G401 (cell line): ENCODE measurements around the gene UQCRC2. TPM values are rescaled to one million over a fixed set of nuclear protein-coding genes. Genes with fewer than 3 reads are reported as not detected.

ENCODE experiments used
- total RNA-seq: library from RNA; depleted of rRNA; stranded (reverse); fragments of >200 nt; shearing (Covaris generic); gene quantifications from 2 replicates; pipeline ENCODE4 v1.2.3, GENCODE V29; 2014; rRNA removed

The UQCRC2 gene
- total RNA-seq, 1 experiment from 2014 or later = 94.3 TPM

Other genes with a start within 250 kb of the UQCRC2 start
- 7.4 and 14.8 TPM in 2 replicates for gene NPIPB4, start 95.6 kb upstream of the UQCRC2 start, total RNA-seq
- gene PDZD9, start 47.8 kb downstream of the UQCRC2 start, total RNA-seq = not detected in 2 replicates
- 10.5 and 11.6 TPM in 2 replicates for gene MOSMO, start 54.8 kb downstream of the UQCRC2 start, total RNA-seq
- gene VWA3A, start 139.2 kb downstream of the UQCRC2 start, total RNA-seq = 0.03 TPM in 1 of 2 replicates, not detected in the other
- gene SDR42E2, start 209.1 kb downstream of the UQCRC2 start, total RNA-seq = not detected in 2 replicates